H1 (cell line): Measurements from ENCODE around the gene G6PC1. TPM values are rescaled to one million over a fixed set of nuclear protein-coding genes. Genes with fewer than 3 reads are reported as not detected.

ENCODE experiments used
- CTCF ChIA-PET: fragments of 300-600 bp; sonication (Branson Sonifier 250); formaldehyde crosslinking; loops from one replicate; lab custom pipeline; 2021; ENCODE audit not compliant: partially characterized antibody; lab: Charles Lee
- POLR2A ChIA-PET: fragments of 300-600 bp; sonication (Branson Sonifier 250); formaldehyde crosslinking; loops from one replicate; lab custom pipeline; 2021; ENCODE audit warnings: inconsistent platforms; ENCODE audit not compliant: partially characterized antibody; lab: Charles Lee
- DNase-seq, 2 experiments: peaks; one replicate each; pipeline versions ENCODE4 v3.0.0 to v3.0.0-alpha.2; 2010 to 2022; ENCODE audit warnings: low spot score in 2 of 2, low read depth in 1 of 2, mixed read lengths in 1 of 2
- FAIRE-seq: peaks from 2 replicates; lab custom pipeline; 2011; peaks lifted over from hg19 to GRCh38; lab: Jason Lieb, UNC
- H2AFZ ChIP-seq: 2 replicates; pipeline ENCODE4 v1.8.1; 2012; ENCODE audit warnings: low read length, inconsistent platforms
- H2AK5ac ChIP-seq: 2 replicates; pipeline ENCODE4 v1.6.1; 2013; ENCODE audit warnings: low read depth, low read length
- H2BK120ac ChIP-seq: replicated peaks from 2 replicates; pipeline ENCODE3; 2013; ENCODE audit warnings: low read depth, low read length, inconsistent platforms
- H2BK12ac ChIP-seq: 2 replicates; pipeline ENCODE4 v1.6.1; 2013; ENCODE audit warnings: low read depth, low read length
- H2BK15ac ChIP-seq: 2 replicates; pipeline ENCODE4 v1.6.1; 2013; ENCODE audit warnings: low read length
- H2BK20ac ChIP-seq: 2 replicates; pipeline ENCODE4 v1.6.1; 2013; ENCODE audit warnings: low read length
- H2BK5ac ChIP-seq: 2 replicates; pipeline ENCODE4 v1.6.1; 2013; ENCODE audit warnings: low read depth, low read length
- H3K14ac ChIP-seq: 2 replicates; pipeline ENCODE4 v1.6.1; 2013; ENCODE audit warnings: inconsistent platforms; ENCODE audit not compliant: insufficient read length
- H3K18ac ChIP-seq: 2 replicates; pipeline ENCODE4 v1.6.1; 2013; ENCODE audit warnings: low read length; ENCODE audit errors: extremely low read depth
- H3K23ac ChIP-seq: 2 replicates; pipeline ENCODE4 v1.6.1; 2013; ENCODE audit warnings: inconsistent platforms; ENCODE audit not compliant: insufficient read length
- H3K23me2 ChIP-seq: 2 replicates; pipeline ENCODE4 v1.6.1; 2013; ENCODE audit warnings: low read depth, low read length
- H3K27ac ChIP-seq: 2 replicates; pipeline ENCODE4 v1.6.1; 2011; ENCODE audit warnings: low read depth, low read length, inconsistent platforms
- H3K27me3 ChIP-seq, 4 experiments: replicated peaks in 1 of 4; 1 replicate in 1 of 4; 2 replicates in 3 of 4; pipeline versions ENCODE4 v1.6.1 to v1.8.1; 2011 to 2013; ENCODE audit warnings: low read length in 3 of 4, mild to moderate bottlenecking in 3 of 4, inconsistent platforms in 2 of 4, mixed read lengths in 2 of 4, moderate library complexity in 1 of 4; ENCODE audit not compliant: control insufficient read depth in 3 of 4, insufficient read depth in 3 of 4; ENCODE audit errors: extremely low read depth in 1 of 4
- H3K36me3 ChIP-seq, 4 experiments: 2 replicates each; pipeline versions ENCODE4 v1.6.1 to v1.8.1; 2011 to 2013; ENCODE audit warnings: mild to moderate bottlenecking in 4 of 4, low read length in 3 of 4, moderate library complexity in 2 of 4, control low read depth in 1 of 4, inconsistent platforms in 1 of 4; ENCODE audit not compliant: insufficient read depth in 4 of 4, control insufficient read depth in 2 of 4
- H3K4ac ChIP-seq: replicated peaks from 2 replicates; pipeline ENCODE3; 2013; ENCODE audit warnings: low read length, low read depth, mixed read lengths, inconsistent platforms; ENCODE audit not compliant: insufficient read length
- H3K4me1 ChIP-seq, 4 experiments: replicated peaks in 1 of 4; 1 replicate in 1 of 4; 2 replicates in 3 of 4; pipeline versions ENCODE4 v1.6.1 to v1.8.1; 2011 to 2013; ENCODE audit warnings: low read length in 3 of 4, inconsistent platforms in 2 of 4, mixed read lengths in 1 of 4; ENCODE audit not compliant: insufficient read depth in 4 of 4, control insufficient read depth in 3 of 4
- H3K4me2 ChIP-seq, 2 experiments: 2 replicates each; pipeline versions ENCODE4 v1.6.1 to v1.8.1; 2011 to 2013; ENCODE audit warnings: low read depth in 2 of 2, low read length in 2 of 2, control low read depth in 1 of 2, inconsistent platforms in 1 of 2, mild to moderate bottlenecking in 1 of 2; ENCODE audit not compliant: insufficient read depth in 1 of 2
- H3K4me3 ChIP-seq, 4 experiments: fragments of 200-600, 300-600 bp in 1 of 4; sonication (generic), shearing (Covaris generic), sonication (Bioruptor Twin) in 1 of 4; 2 replicates each; pipeline versions ENCODE4 v1.5.1 to v1.8.1; 2011 to 2016; ENCODE audit warnings: low read length in 4 of 4, low read depth in 3 of 4, control low read depth in 2 of 4, inconsistent platforms in 2 of 4, mild to moderate bottlenecking in 2 of 4, mixed read lengths in 1 of 4, moderate library complexity in 1 of 4; ENCODE audit not compliant: insufficient read depth in 2 of 4; ENCODE audit errors: extremely low read depth in 1 of 4
- H3K56ac ChIP-seq: replicated peaks from 2 replicates; pipeline ENCODE3; 2013; ENCODE audit warnings: low read depth, mild to moderate bottlenecking, mixed read lengths, low read length, inconsistent platforms; ENCODE audit not compliant: insufficient read length
- H3K79me1 ChIP-seq: 2 replicates; pipeline ENCODE4 v1.6.1; 2013; ENCODE audit warnings: low read depth, low read length, control low read depth
- H3K79me2 ChIP-seq, 2 experiments: 2 replicates each; pipeline versions ENCODE4 v1.6.1 to v1.8.1; 2012 to 2013; ENCODE audit warnings: low read length in 2 of 2, mild to moderate bottlenecking in 2 of 2, inconsistent platforms in 1 of 2; ENCODE audit not compliant: insufficient read depth in 2 of 2, control insufficient read depth in 1 of 2
- H3K9ac ChIP-seq, 4 experiments: replicated peaks in 1 of 4; 1 replicate in 1 of 4; 2 replicates in 3 of 4; pipeline versions ENCODE4 v1.6.1 to v1.8.1; 2011 to 2013; ENCODE audit warnings: low read depth in 3 of 4, low read length in 3 of 4, control low read depth in 2 of 4, mild to moderate bottlenecking in 2 of 4, moderate library complexity in 2 of 4, inconsistent platforms in 1 of 4; ENCODE audit errors: extremely low read depth in 1 of 4
- H3K9me3 ChIP-seq, 2 experiments: 2 replicates each; pipeline versions ENCODE4 v1.6.1 to v1.8.1; 2012 to 2013; ENCODE audit warnings: mild to moderate bottlenecking in 2 of 2, moderate library complexity in 2 of 2, control low read depth in 1 of 2, inconsistent platforms in 1 of 2, low read depth in 1 of 2, low read length in 1 of 2, mixed read lengths in 1 of 2; ENCODE audit not compliant: insufficient read depth in 2 of 2
- H4K20me1 ChIP-seq, 2 experiments: replicated peaks in 1 of 2; 2 replicates each; pipeline versions ENCODE3 to v1.8.1; 2011 to 2013; ENCODE audit warnings: inconsistent platforms in 2 of 2, low read length in 2 of 2, mild to moderate bottlenecking in 1 of 2; ENCODE audit not compliant: insufficient read depth in 2 of 2, control insufficient read depth in 1 of 2
- H4K5ac ChIP-seq: 2 replicates; pipeline ENCODE4 v1.6.1; 2013; ENCODE audit warnings: low read length, low read depth, mixed read lengths, inconsistent platforms; ENCODE audit not compliant: insufficient read length
- H4K8ac ChIP-seq: 2 replicates; pipeline ENCODE4 v1.8.0; 2013; ENCODE audit warnings: mild to moderate bottlenecking, moderate library complexity, low read length, inconsistent platforms; ENCODE audit not compliant: insufficient read depth; ENCODE audit errors: extremely low read depth
- H4K91ac ChIP-seq: replicated peaks from 2 replicates; pipeline ENCODE3; 2013; ENCODE audit warnings: low read length, mixed read lengths, inconsistent platforms; ENCODE audit not compliant: insufficient read length
- KDM4A ChIP-seq: IDR thresholded peaks from one replicate; pipeline ENCODE4 v1.7.1; 2012; ENCODE audit warnings: low read depth, mild to moderate bottlenecking, moderate library complexity, low read length, inconsistent platforms; ENCODE audit not compliant: severe bottlenecking
- POU5F1 ChIP-seq: IDR thresholded peaks from 2 replicates; pipeline ENCODE4 v1.6.1; 2011; ENCODE audit warnings: low read depth, mild to moderate bottlenecking, low read length, moderate library complexity
- RAD21 ChIP-seq, 2 experiments: IDR thresholded peaks in 1 of 2; conservative IDR thresholded peaks in 1 of 2; 2 replicates each; pipeline ENCODE4 v1.6.1; 2011; ENCODE audit warnings: low read depth in 2 of 2, low read length in 2 of 2, improper control_type of control experiment in 1 of 2, inconsistent platforms in 1 of 2, mild to moderate bottlenecking in 1 of 2, moderate library complexity in 1 of 2
- WGBS, 2 experiments: shearing (Covaris generic) in 1 of 2; methylation state at CpG; one replicate each; pipeline versions ENCODE4 v1.1.6 to v1.1.7; 2013 to 2015; ENCODE audit warnings: low lambda C conversion rate in 2 of 2, mixed read lengths in 2 of 2, inconsistent platforms in 1 of 2, low coverage in 1 of 2, missing lambda C conversion rate in 1 of 2; ENCODE audit not compliant: insufficient replicate concordance in 2 of 2, insufficient coverage in 1 of 2, insufficient read length in 1 of 2; ENCODE audit errors: extremely low coverage in 1 of 2, missing lambda C conversion rate in 1 of 2; 5-methylcytosine and 5-hydroxymethylcytosine counted together
- polyA plus RNA-seq, 7 experiments: library from polyadenylated mRNA; depleted of rRNA in 3 of 7; stranded (reverse) in 5 of 7; unstranded in 2 of 7; fragments of >200 nt in 5 of 7; fragments of 200-250 nt in 2 of 7; gene quantifications; 1 replicate in 5 of 7; 2 replicates in 1 of 7; 4 replicates in 1 of 7; pipeline versions ENCODE4 v1.2.1 to v1.2.3, GENCODE V29; 2011 to 2013; ENCODE audit warnings: missing spikeins in 2 of 7, mixed read lengths in 2 of 7
- total RNA-seq: library from RNA; stranded (reverse); fragmentation: NEBNext Ultra II Directional; extraction: Animal tissue kit (Norgen Biotek cat#: 25700); gene quantifications from 2 replicates; pipeline ENCODE4 v1.2.1, GENCODE V29; 2021

G6PC1 gene
- total and polyA plus RNA-seq, 2 of the 8 experiments (the other 6 are each of a cell fraction or from before 2014, with no cell fraction given) = 0.02 TPM; not detected in 1

GRCh38 chr17:42891539-42892152 is 9.0 kb upstream of the G6PC1 start:
- peaks cover 0 to 8% (median 2%) of the 10 kb centered on the region in 4 experiments; a peak in 3 of 7 replicates for H3K4me1 ChIP-seq

More at GRCh38 chr17:42891539-42892152, 9.0 kb upstream of the G6PC1 start:
- POLR2A ChIA-PET = interaction anchor here (1.4 kb wide), 1 partner anchor 58 kb away, joined by 3 read pairs; no protein-coding TSS in a partner anchor
- H3K14ac ChIP-seq = no peak overlapping the region
- H3K9ac ChIP-seq = no peak overlapping the region; a peak in 1 of 7 replicates
- H4K8ac ChIP-seq = no peak overlapping the region
- H2BK12ac ChIP-seq = 0 out of 2 replicates have a peak overlapping the region, but pooled peaks have one; percentile 9
- no peaks in the 10 kb centered on the region for H4K20me1 ChIP-seq
- no peak overlapping the region for H3K4ac ChIP-seq
- H3K36me3 ChIP-seq = no peaks in the 10 kb centered on the region
- TF ChIP-seq KDM4A = no peak
- no peak; a peak in 1 of 4 replicates for TF ChIP-seq RAD21 (IDR thresholded peaks at IDR 0.05 in 1 of 2, conservative IDR thresholded peaks at IDR 0.05 in 1 of 2; ENCODE audit: low read depth in 2 of 2, low read length in 2 of 2)
- TF ChIP-seq POU5F1 = no peak
- 61% methylated on average over 10 of the region's 10 CpGs; no CpG with 5 or more reads in 1 of the 2 experiments for WGBS, 2 experiments
- no peak overlapping the region for H3K56ac ChIP-seq
- no peak overlapping the region for H3K23ac ChIP-seq
- peak overlapping the region; percentile 30 to 35; a peak in 3 of 4 replicates for H3K4me2 ChIP-seq
- H3K27ac ChIP-seq = no peak overlapping the region
- CTCF ChIA-PET = interaction anchor here (0.7 to 2.6 kb wide), 7 partner anchors 8 to 71 kb away, joined by 3 to 9 read pairs (median 3); no protein-coding TSS in a partner anchor
- H2BK120ac ChIP-seq = no peak overlapping the region
- H4K5ac ChIP-seq = no peak overlapping the region
- no peaks in the 10 kb centered on the region for H3K23me2 ChIP-seq
- no peak overlapping the region for H4K91ac ChIP-seq
- H2BK15ac ChIP-seq = no peak overlapping the region
- H3K4me3 ChIP-seq = 0 out of 8 replicates have a peak overlapping the region, but pooled peaks of 1 of the 4 experiments have one; percentile 3
- FAIRE-seq = peak; percentile 58
- peak in 1 of 2 experiments; percentile 56 for DNase-seq
- no peak overlapping the region; the same call in 1 of the 2 replicates for H3K18ac ChIP-seq
- H3K9me3 ChIP-seq = no peaks in the 10 kb centered on the region
- no peaks in the 10 kb centered on the region for H3K79me1 ChIP-seq
- H2AFZ ChIP-seq = peak overlapping the region; percentile 94
- H2BK20ac ChIP-seq = no peak overlapping the region
- H2AK5ac ChIP-seq = no peak overlapping the region
- H3K27me3 ChIP-seq = no peaks in the 10 kb centered on the region
- H2BK5ac ChIP-seq = peak overlapping the region; percentile 10; the same call in 1 of the 2 replicates
- H3K79me2 ChIP-seq = no peaks in the 10 kb centered on the region
